Activated T-cell treated with anti-CD3 and anti-CD28 coated beads, Interleukin-2, amount 50 U/mL, for 48 hours (primary cell): Measurements from ENCODE around the gene VPS18.
A peak's percentile ranks its signal among the peaks of the same experiment; 100 is the strongest.
"Not testable (repeated sequence)": the region's sequence is repeated elsewhere in the genome, so short reads cannot be mapped to it uniquely, and the experiment has no call there.

ENCODE experiments used
- DNase-seq, 2 experiments: peaks; one replicate each; pipeline ENCODE4 v3.0.0-alpha.2; 2020

The VPS18 gene

GRCh38 chr15:40893733-40894680 lies at the start of gene VPS18:
VPS18 (plus strand) TSS chr15:40894450; CDS start chr15:40894769, 319 bp downstream.
- DNase-seq = peak; percentile 99 to 100

DNA sequence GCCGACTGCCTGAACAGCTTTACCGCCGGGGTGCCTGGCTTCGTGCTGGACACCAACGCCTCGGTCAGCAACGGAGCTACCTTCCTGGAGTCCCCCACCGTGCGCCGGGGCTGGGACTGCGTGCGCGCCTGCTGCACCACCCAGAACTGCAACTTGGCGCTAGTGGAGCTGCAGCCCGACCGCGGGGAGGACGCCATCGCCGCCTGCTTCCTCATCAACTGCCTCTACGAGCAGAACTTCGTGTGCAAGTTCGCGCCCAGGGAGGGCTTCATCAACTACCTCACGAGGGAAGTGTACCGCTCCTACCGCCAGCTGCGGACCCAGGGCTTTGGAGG lies 49.6 kb upstream of the VPS18 start:
- DNase-seq = peak; percentile 56 to 67

DNA sequence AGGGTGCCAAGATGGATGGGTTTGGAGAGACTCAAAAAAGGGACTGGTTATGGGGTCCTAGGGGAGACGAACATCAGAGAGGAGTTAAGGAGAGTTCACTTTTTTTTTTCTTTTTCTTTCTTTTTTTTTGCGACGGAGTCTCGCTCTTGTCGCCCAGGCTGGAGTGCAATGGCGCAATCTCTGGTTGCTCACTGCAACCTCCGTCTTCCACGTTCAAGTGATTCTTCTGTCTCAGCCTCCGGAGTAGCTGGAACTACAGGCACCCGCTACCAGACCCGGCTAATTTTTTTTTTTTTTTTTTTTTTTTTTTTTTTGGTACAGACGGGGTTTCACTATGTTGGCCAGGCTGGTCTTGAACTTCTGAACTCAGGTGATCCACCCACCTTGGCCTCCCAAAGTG lies 49.2 kb upstream of the VPS18 start:
- no peak for DNase-seq

DNA sequence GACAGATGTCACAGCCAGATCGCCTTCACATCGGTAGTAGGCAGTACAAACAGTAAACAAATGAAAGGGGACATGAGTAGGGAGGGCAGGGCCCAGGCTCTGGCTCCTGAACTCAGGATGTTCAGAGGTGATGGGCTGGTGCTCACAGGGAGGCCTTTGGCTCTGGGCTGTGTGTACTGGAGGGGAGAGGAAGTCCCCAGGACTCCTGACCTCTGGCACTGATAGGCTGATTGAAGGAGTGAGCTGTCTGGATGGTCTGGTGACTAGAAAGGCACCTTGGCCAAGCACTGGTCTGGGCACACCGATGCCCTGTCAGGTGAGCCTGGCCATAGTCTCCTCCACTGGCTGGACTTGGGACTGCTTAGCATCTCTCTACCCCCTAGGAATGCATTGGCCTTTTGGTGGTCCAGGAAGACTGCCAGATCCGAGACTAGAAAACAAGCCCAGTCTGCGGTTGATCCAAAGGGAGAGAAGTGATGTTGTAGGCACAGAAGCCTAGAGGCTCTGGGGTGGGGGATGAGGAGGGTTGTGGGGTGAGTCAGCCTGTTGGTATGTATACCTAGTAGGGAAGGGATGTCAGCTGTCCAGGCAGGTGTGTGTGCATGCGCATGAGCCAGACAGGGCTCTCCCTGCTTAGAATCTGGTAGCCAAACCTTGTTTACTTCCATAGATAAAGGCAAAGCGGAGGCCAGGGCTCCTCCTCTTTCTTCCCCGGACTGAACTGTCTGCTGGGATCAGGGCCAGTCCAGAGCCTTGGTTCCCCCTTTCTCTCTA lies 48.6 kb upstream of the VPS18 start:
- no peak for DNase-seq

- no peak for DNase-seq
These were observed 47.4 kb upstream of the VPS18 start for GRCh38 chr15:40846841-40847222.

DNA sequence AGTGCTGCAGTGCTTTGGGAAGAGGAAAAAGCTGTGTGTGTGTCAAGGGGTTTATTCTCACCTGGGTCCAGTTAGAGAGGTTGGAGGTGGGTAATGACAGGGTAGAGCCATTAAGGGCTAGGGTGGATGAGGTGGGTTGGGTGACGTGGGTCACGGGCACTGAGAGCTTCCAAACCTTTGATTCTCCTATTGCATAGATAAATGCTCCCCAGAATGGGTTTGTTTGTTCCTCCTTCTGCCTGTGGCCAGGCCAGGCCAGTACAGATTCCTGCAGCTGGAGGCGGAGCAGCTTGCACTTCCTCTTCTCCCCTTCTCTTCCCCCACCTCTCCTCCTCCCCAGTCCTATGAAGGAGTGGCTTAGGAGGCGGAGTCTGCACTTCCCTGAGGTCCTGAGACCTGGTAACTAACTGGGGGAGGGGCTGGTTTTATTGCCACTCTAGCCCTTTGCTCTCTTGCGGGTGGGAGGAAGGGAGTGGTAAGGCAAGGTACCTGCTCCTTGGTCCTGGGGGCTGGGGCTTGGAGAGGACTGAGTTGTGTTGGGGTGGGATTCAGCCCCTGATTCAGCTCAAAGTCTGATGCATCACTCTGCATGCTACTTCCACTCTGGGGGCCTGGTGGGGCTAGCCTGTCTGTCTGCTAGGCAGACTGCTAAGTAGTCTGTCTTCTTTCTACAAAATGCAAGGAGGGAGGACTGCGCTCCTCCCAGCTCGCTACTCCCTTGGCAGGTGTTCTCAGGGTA lies 46.9 kb upstream of the VPS18 start:
- no peak for DNase-seq

DNA sequence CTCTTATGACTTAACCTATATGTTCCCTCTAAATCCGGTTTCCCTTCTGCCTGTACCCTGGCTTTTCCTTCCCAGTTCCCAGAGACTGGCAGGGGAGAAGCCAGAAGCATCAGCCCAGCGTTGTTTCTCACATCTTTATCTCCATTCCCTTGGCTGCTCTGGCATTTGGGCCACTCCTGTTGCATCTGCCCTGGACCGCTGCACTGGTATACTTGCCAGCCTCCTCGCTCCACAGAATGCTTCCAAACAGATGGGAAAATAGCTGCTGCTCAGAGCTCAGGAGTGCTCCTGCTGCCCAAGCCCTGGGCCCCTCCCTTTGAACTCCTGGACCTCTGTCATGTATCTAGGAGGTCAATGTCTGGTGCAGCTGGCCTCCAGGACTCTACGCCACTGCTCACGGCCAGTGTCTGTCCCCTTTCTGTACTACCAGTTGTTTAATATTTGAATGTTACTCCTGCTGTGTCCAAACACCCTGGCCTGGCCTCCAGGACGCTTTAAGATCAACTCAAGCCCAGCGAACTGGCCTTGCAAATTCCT lies 43.6 kb upstream of the VPS18 start:
- no peak for DNase-seq

GRCh38 chr15:40852529-40852928 lies 41.7 kb upstream of the VPS18 start:
- DNase-seq = no peak

GRCh38 chr15:40853241-40853890 lies 40.9 kb upstream of the VPS18 start:
- no peak for DNase-seq

DNA sequence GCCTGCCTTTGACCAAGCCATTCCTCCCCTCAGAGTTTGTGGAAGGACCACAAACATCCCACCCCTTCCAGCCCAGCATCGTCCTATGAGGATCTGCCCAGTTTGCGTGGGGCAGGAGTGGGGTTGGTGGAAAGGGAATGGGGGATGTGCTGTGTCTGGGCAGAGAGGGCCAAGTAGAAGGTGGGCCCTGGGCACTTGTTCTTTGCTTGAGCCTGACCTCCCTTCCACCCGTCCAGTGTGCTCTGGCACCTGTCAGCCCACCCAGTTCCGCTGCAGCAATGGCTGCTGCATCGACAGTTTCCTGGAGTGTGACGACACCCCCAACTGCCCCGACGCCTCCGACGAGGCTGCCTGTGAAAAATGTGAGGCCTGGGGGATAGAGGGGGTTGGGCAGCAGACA lies 40.1 kb upstream of the VPS18 start:
- DNase-seq = no peak

DNA sequence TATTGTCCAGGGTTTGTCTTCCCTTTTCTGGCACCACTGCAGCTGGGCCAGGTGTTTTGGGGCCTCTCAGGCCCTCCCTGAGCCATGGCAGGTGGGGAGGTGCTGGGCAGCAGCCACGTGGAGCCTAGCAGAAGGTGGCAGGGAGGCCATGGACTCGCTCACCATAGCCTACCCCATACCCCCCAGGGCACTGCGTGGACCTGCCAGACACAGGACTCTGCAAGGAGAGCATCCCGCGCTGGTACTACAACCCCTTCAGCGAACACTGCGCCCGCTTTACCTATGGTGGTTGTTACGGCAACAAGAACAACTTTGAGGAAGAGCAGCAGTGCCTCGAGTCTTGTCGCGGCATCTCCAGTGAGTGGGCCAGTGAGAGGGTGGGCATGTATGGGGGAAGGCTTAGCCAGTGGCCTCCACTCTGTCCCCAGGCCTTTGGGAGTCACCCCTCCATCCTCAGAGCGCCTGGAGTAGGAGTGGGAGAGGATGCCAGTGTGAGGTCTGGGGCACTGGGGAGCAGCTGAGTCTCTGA lies 38.5 kb upstream of the VPS18 start:
- no peak for DNase-seq

GRCh38 chr15:40856746-40857145 lies 37.5 kb upstream of the VPS18 start:
- DNase-seq = no peak

GRCh38 chr15:40857601-40858341 lies 36.5 kb upstream of the VPS18 start:
- DNase-seq = peak; percentile 91 to 94

DNA sequence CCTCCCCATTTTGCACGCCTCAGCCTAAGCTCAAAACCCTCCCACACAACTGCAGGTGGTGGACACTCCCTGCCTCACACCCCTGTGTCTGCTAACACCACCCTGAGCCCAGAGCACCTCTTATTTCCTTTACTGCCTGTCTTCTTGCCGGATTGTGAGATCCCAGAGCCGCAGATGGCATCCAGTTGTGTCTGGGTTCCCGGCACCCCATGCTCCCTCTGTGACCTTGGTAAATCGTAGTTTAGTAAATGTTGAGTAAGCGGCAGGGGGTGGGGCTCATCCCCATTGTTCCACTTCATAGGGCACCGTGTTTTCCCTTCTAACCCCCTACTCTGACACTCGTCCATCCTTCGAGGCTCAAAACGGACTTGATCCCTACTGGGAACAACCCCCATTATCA lies 35.5 kb upstream of the VPS18 start:
- DNase-seq = no peak

DNA sequence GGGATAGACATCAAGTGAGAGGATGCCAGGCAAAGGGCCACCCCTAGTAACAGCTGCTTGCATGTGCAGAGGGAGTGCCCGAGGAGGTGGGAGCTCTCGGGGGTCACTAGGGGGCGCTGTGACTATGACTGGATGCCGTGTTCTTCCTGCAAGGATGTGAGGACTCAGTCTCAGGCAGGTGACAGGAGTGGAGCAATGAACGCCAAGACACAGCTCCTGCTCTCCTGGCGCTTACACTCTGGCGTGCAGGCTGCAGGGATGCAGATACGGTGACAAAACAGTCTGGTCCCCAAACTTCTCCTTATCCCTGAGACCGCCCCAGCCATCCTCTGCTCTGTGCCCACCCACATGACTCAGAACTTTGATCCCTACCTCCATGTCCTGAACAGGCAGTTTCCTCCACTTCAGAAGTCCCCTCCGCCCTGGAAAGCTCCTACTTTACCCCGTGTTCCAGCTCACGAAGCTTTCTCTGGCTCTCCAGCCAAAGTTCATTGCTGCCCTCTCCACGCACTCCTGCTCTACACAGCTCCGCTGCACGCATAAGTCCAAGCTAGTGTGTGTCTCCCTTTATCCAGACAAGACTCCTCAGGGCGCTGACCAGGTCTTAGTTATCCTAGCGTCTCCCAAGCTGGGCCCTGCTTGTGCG lies 34.9 kb upstream of the VPS18 start:
- peak; percentile 90 to 91 for DNase-seq

GRCh38 chr15:40861147-40861546 lies 33.1 kb upstream of the VPS18 start:
- not testable (repeated sequence) for DNase-seq

DNA sequence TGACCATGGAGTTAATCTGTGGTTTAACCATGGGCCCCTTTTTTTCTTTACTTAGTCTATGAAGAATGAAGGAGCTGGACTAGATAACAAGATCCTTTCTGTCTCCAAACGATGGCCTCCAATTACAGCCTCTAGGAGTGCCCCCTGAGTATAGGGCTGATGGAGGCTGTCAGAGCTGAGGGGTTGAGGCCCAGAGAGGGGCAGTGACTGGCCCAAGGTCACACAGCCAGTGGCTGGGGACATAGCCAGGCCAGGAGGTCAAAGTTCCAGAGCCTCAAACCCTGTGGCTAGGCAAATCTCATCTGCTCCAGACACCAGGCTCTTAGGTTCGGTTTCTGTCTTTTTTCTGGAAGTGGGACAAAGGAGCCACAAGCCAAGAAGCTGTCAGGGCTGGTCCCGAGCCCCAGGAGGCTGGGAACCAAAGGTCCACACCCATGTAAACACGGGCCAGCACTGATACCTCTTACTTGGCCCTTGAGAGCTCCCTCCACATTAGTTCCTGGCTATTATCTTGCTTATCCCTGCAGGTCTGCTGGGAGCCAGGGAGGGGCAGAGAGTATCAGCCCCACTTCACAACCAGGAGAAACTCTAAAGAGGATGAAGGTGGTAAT lies 30.5 kb upstream of the VPS18 start:
- no peak for DNase-seq

DNA sequence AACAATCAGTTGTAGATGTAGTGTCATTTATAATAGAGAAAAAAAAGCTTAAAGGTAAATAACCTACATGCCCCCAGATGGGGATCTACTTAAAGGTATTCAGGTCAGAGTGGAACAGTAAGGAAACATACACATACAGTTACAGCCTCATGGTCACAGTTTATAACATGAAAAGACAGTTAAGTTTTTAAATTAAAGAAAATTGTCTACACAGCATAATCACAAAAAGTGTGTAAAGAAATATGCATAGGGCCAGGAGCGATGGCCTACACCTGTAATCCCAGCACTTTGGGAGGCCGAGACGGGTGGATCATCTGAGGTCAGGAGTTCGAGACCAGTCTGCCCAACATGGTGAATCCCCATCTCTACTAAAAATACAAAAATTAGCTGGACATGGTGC lies 27.1 kb upstream of the VPS18 start:
- no peak for DNase-seq

DNA sequence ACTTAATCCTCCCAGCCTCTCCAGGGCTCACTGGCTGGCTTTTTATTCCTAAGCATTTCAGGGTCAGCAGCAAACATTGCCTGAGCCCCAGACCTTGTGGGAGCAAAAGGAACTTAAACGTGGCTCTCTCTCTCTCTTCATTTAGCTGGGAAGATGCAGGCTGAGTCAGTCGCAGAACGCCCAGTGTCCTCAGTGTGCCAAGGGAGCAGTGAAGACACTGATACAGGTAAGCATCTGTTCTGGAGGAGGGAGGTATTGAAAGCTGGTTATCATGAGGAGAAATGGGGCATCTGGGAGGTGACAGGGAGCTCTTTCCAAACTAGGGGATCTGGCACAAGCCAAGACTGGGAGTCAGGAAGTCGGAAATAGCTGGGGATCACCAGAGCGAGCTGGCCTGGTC lies 24.6 kb upstream of the VPS18 start:
- DNase-seq = no peak

DNA sequence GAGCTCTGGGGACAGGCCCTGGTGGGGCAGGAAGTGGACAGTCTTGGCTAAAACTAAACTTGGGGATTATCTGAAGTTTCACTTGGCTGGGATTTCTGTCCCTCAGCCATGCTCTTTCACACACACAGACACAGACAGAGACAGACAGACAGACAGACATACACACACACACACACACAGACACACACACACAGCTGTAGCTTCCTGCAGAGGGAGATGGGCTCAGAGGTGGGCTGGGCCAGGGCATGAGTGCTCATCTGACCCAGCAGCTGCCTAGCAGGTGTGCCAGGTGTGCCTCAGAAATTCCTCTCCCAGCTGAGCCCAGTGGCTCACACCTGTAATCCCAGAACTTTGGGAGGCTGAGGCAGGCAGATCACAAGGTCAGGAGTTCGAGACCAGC lies 23.5 kb upstream of the VPS18 start:
- DNase-seq = no peak
